Measurements from ENCODE around the gene UBE2L3. TPM values are rescaled to one million over a fixed set of nuclear protein-coding genes. Genes with fewer than 3 reads are reported as not detected.

UBE2L3 gene
- total and polyA plus RNA-seq, 8 donors: 43.3 to 55.7 (median 48.1) TPM

GRCh38 chr22:21585389-21585788 is 17.9 kb downstream of the UBE2L3 start:
- Histone ChIP-seq H3K4me3 (no peak overlapping the region), H3K27ac (no peak overlapping the region), H3K36me3 (peaks cover 0 to 4% of the 10 kb centered on the region in 2 donors), H3K9me3 (no peaks in the 10 kb centered on the region), H3K4me1 (peaks cover 8 to 70% of the 10 kb centered on the region in 2 donors), H3K27me3 (no peaks in the 10 kb centered on the region)
- TF ChIP-seq CTCF (IDR thresholded peaks at IDR 0.05): no peak
- ATAC-seq: no peak
- no peak for DNase-seq
- intact Hi-C loops (cut with DNase I): no loop called here

- peak overlapping the region in 1 of 2 donors; percentile 4 for H3K27ac ChIP-seq
- ATAC-seq: peak; percentile 16
- H3K9me3 ChIP-seq: no peaks in the 10 kb centered on the region
- no peak for DNase-seq
- no peaks in the 10 kb centered on the region for H3K27me3 ChIP-seq
- H3K4me3 ChIP-seq: no peak overlapping the region
- intact Hi-C loops (cut with DNase I): no loop called here
- no peak for TF ChIP-seq CTCF (IDR thresholded peaks at IDR 0.05)
- H3K36me3 ChIP-seq: peaks cover 0 to 8% of the 10 kb centered on the region in 2 donors
- H3K4me1 ChIP-seq: peaks cover 14 to 78% of the 10 kb centered on the region in 2 donors
These were observed 20.5 kb downstream of the UBE2L3 start for GRCh38 chr22:21587803-21588611.

DNA sequence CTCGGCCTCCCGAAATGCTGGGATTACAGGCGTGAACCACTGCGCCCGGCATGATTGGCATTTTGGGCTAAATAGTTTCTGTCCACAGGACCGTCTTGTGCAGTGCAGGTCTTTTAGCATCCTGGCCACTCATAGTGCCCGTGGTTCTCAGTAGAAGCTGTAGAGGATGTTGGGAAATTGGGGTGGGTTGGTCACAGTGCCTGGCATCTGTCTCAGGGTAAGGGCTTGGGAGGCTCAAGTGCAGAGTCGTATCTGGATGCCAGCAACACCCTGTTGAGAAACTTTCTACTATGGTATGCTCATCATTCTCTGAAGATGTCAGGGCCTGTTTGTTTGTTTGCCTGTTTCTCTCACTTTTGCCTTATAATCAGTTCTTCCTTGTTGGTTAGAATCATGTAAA is 21.9 kb downstream of the UBE2L3 start:
- H3K27me3 ChIP-seq: no peaks in the 10 kb centered on the region
- ATAC-seq (no peak), DNase-seq (no peak)
- H3K36me3 ChIP-seq: peaks cover 0 to 22% of the 10 kb centered on the region in 2 donors
- intact Hi-C loops (cut with DNase I): no loop called here
- H3K27ac ChIP-seq: no peak overlapping the region
- no peak for TF ChIP-seq CTCF (IDR thresholded peaks at IDR 0.05)
- H3K4me1 ChIP-seq: peaks cover 14 to 72% of the 10 kb centered on the region in 2 donors
- H3K4me3 ChIP-seq: no peak overlapping the region
- no peaks in the 10 kb centered on the region for H3K9me3 ChIP-seq

DNA sequence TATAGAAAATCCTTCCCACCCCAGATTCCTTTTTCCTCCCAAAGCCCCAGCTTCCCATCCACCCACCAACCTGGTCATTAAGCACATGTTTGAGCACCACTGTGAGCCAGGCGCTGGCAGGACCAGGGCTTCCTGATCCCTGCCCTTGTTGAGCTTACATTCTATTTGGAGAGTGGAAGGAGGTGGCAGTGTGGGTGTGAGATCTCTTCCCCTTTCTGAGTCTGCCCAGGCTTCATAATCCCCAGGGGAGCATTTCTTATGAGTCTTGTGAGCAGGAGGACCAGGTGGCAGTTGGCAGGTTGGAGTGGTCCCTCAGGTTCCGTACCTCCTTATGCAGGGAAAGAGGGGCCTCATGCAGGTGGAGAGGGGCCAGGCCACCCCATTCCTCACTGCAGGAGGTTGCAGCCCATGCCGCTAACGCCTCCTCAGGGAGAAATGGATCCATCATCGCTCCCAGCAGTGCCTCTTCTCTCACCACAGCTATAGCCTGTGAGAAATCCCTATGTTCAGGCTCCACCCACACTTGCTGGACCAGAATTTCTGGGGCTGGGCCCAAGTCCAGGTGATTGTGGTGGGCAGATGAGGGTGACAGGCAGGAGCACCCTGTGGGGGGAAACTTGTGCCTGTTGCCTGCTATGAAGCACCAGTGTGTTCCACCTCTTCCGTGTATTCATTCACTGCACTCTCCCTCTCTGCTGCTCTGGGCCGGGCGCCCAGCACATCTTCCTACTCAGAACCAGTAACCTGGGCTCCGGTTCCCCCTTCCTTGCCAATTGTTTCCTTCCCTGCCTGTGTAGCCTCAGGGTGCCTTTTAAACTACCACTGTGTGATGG is 23.5 kb downstream of the UBE2L3 start:
- DNase-seq (no peak), ATAC-seq (peak; percentile 4)
- intact Hi-C loops (cut with DNase I): no loop called here
- H3K4me3 ChIP-seq: no peak overlapping the region
- H3K36me3 ChIP-seq: peaks cover 0 to 38% of the 10 kb centered on the region in 2 donors
- no peaks in the 10 kb centered on the region for H3K9me3 ChIP-seq
- H3K27ac ChIP-seq: peak overlapping the region in 1 of 2 donors; percentile 8
- H3K4me1 ChIP-seq: peaks cover 14 to 61% of the 10 kb centered on the region in 2 donors
- no peaks in the 10 kb centered on the region for H3K27me3 ChIP-seq
- TF ChIP-seq CTCF (IDR thresholded peaks at IDR 0.05): no peak

DNA sequence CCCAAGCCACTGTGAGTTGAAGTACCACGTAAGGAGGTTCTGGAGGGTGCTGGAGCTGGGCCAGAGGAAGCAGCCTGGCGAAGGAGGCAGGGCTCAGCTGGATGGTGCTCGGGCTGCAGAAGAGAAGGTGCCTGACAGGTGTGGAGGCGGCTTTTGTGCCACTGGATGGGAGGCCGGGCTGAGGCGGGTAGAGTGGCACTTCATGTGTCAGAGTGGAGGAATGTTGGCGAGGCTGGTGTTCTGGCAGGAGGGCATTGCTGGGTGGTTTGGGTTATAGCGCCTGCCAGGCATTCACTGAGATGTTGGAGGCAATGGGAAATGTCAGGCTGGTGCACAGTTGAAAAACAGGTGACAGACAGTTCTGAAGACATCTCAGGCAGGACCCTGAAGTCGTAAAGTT is 24.2 kb downstream of the UBE2L3 start:
- H3K9me3 ChIP-seq: no peaks in the 10 kb centered on the region
- intact Hi-C loops (cut with DNase I): no loop called here
- H3K27me3 ChIP-seq: no peaks in the 10 kb centered on the region
- peaks cover 14 to 56% of the 10 kb centered on the region in 2 donors for H3K4me1 ChIP-seq
- TF ChIP-seq CTCF (IDR thresholded peaks at IDR 0.05): no peak
- H3K4me3 ChIP-seq: no peak overlapping the region
- DNase-seq (peak in 2 of 4 donors; percentile 55 to 81), ATAC-seq (peak; percentile 94)
- H3K36me3 ChIP-seq: peaks cover 0 to 45% of the 10 kb centered on the region in 2 donors
- H3K27ac ChIP-seq: no peak overlapping the region
